ENCODE data around the gene CMBL.
"Not testable (repeated sequence)": the region's sequence is repeated elsewhere in the genome, so short reads cannot be mapped to it uniquely, and the experiment has no call there.

CMBL gene

DNA sequence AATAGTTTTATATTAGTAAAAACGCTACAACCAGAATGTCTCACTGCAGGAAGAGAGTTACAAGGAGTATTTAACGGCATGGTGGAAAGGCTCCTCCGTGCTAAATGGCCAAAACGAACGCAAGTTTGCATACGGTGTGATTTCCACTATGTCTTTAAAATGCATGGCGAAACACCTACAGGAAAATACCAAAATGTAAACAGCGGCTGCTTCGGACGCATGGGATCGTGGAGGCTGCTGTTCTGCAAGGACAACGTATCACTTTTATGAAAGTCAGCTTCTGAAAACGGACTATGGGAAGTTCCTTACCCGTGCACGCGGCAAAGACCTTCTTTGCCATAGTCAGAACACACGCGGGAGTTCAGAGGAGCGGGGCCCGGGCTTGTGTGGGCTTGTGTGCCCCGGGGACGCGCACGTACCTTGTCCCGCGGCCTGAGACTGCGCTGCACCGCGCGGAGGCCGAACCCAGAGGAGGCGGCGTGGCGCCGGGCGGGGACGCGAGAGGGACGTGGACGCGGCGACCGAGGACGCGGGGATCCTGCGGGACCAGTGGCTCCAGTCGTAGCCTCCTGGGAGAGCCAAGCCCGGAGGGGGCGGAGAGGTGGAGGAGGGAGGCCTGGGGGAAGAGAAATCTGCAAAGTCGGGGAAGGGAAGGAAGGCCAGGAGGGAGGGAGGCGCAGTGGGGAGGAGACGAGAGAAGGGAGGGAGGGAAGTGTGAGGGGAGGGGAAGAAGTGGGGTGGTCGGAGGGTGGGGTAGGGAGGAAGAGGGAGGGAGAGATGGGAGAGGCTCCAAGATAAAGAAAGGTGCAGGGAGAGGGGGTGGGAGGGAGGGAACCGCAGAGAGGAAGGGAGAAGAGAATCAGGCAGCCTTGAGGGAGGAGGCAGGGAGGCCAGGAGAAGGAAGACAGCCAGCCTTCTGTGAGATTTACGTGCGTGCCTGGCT lies at the start of gene CMBL:
Gene CMBL, minus strand, starts transcription at position 697 of the 943 bp plus-strand sequence. CDS start 17,140 bp downstream, outside the sequence.
- DNase-seq, result no peak

- DNase-seq, result no peak
These were observed 47.6 kb upstream of the CMBL start for GRCh38 chr5:10355071-10355889.

- DNase-seq, result no peak
These were observed 46.6 kb upstream of the CMBL start for GRCh38 chr5:10354048-10354872.

GRCh38 chr5:10353241-10354047 lies 45.7 kb upstream of the CMBL start, which contains the start of gene MARCHF6:
TSS of gene MARCHF6 (plus strand) at chr5:10353695. CDS start at chr5:10353899, 204 bp downstream.
- DNase-seq, result peak; percentile 52

DNA sequence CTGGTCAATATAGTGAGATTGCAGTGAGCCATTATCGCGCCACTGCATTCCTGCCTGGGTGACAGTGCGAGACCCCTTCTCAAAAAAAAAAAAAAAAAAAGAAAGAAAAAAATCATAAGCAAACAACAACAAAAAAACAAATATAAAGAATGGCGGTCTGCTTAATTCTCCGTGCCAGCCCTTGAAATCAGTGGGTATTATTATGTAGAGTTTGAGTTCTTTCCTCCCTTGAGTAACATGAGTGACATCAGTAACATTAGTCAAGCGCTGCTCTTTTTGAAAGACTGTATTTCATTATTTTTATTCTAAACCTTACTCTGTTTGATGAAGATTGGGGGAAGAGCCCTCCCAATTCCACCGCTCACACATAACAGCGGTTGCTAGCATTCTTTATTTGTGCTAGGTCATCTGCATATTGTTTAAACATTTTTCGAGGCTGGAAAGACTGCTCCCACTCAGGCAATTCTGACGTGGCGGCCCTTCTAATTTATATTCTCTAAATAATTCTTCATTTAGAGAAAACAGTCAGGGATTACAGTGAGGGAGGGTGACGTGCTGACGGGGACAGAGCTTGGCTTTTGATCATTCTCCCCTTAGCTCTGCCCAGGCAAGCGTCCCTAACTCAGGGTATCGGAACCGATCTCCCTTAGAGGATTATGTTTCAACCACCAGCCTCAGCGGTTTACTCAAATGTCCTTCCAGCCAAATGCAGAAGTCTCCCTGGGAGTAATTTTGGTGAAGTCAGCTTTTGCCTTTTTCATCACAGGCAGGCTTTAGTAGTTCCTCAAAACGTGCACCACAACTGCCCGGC lies 44.9 kb upstream of the CMBL start:
- peak; percentile 90 for DNase-seq

- no peak for DNase-seq
These were observed 44.2 kb upstream of the CMBL start for GRCh38 chr5:10351919-10352318.

DNA sequence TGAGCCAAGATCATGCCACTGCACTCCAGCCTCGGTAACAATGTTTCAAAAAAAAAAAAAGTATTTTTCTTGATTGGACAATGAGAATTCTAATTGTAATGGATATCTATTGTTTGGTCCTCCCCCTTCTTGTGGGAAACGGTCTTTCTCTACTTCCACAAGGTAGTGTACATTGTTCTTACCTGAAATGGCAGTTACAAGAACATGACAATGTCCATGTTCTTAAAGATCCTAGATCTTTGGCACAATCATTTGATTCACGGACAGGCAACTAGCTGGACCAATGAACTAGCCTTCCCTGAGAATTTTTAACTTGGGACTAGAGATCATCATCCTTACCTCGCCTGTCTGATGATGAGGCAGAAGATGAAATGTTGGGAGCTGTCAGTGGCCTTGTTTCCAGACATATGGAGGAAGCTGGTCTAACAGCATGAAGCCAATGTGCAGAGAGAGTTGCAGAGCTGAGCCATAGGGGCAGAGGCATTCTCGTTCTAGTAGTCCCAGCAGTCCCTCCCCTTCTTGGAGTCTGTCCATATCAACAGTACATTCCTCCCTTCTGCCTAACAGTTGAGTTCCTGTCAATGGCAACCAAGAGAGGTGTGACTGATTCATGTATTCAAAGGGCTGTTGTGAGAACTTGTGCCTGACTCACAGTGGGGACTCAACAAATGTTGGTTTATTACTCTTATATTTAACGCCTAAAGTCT lies 43.6 kb upstream of the CMBL start:
- DNase-seq, result no peak

- no peak for DNase-seq
These were observed 40.6 kb upstream of the CMBL start for GRCh38 chr5:10348258-10348657.

GRCh38 chr5:10344461-10345106 lies 36.9 kb upstream of the CMBL start:
- DNase-seq, result not testable (repeated sequence)

DNA sequence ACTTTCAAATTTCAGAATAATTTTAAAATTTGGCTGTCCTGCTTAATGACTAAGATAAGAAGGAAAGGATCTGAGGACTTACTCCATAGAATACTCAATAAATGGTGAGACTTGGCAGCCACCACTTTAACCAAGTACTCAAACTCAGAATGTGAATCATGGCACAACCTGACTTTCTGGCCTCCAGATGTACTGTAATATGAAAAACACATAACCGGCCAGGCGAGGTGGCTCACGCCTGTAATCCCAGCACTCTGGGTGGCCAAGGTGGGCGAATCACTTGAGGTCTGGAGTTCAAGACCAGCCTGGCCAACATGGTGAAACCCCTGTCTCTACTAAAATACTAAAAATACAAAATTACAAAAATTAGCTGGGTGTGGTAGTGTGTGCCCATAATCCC lies 35.8 kb upstream of the CMBL start:
- DNase-seq, result no peak

DNA sequence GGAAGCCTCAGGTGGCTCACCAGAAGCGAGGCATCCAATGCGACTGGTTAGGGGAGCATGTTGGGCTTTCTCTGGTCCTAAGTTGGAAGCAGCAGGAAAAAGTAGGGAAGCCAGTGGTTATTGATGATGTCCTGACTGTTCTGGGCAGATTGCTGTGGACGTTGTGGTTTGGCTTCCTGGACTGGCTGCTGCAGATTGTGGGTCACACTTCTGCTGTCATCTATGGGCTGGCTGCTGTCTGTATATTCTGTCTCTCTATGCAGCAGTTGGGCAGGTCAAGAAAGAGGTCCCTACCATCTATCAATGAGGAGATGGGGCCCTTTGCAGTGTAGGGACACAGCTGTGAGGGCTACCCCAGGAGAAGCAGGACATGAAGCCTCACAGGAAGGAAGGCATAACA lies 32.3 kb upstream of the CMBL start:
- DNase-seq, result no peak

DNA sequence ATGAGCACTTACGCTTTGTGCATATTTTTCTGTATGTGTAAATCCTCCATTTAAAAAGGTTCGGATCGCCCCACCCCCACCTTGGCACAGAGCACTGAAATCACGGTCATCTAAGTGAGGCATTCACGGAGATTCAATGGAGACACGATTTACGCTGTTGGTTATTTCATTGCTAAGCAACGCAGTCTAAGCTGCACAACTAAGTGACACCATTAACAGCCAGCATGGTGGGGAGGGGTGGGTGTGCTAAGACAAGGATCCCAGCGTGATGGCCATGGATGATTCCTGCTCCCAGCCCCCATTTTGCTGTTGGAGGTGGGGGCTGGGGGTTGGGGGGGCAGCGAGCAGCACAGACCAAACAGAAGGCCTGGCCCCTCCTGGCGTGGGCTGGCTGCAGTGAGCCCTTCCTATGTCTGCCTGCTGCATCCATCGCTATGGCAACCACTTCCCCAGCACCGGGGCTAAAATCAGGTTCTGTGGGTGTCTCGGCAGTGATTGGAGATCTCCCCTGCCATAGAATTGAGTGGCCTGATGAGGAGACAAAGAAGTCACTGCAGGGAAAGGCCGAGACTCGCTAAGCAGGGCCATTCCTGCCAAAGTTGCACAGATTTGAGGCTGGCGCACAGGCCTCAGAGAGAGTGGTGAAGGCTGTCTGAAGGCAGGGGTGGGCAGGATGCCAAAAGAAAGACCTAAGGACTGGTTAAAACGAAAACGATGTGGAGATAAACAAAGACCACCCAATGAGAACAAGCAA lies 31.5 kb upstream of the CMBL start:
- DNase-seq, result no peak

DNA sequence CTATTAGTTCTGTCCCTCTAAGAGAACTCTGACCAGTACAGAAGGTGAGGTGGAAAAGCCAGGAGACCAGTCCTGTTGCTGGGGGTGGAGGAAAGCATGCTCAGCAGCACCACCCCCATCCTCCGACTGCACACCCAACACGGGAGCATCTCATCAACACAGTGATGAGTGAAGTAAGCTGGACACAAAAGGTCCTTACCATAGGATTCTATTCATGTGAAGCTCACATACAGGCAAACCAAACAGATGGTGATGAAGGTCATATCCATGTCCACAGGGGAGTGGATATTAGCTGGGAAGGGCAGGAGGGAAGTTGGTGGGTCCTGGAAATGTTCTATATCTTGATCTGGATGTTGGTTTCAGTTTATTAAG lies 31.0 kb upstream of the CMBL start:
- DNase-seq, result no peak

- no peak for DNase-seq
These were observed 30.3 kb upstream of the CMBL start for GRCh38 chr5:10337986-10338385.

- no peak for DNase-seq
These were observed 29.4 kb upstream of the CMBL start for GRCh38 chr5:10337107-10337506.

DNA sequence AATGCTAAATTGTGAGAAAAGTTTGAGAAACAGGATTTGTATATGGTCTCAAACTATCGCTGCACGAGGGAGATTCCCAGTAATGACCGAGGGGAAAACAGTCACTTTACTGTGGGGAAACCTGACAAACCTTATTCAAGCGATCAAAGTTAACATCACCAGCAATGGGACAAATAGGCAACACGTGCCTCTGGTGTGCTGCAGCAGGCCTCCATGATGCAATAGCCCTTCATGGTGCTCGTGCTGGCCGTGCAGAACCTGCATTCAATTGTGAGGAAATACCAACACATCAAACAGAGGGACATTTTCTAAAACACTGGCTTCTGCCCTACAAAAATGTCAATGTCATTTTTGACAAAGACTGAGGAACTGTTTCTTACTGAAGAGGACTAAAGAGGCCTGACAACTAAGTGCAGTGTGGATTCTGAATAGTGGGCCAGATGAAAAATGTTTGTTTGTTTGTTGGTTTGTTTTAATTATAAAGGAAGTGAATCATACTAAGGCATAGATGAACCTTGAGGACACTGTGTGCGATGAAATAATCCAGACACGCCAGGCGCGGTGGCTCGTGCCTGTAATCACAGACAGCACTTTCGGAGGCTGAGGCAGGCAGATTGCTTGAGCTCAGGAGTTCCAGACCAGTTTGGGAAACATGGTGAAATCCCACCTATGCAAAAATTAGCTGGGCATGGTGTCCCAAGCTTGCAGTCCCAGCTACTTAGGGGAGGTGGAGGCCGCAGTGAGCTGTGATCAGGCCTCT lies 28.2 kb upstream of the CMBL start:
- DNase-seq, result no peak

GRCh38 chr5:10334831-10335230 lies 27.1 kb upstream of the CMBL start:
- DNase-seq, result no peak
